ENCODE results near the gene ZCCHC4. TPM values are rescaled to one million over a fixed set of nuclear protein-coding genes. Genes with fewer than 3 reads are reported as not detected.

ZCCHC4 gene
- total and polyA plus RNA-seq, 4 donors = 4.3 to 24.3 (median 7.6) TPM

- TF ChIP-seq, protein P1, sequence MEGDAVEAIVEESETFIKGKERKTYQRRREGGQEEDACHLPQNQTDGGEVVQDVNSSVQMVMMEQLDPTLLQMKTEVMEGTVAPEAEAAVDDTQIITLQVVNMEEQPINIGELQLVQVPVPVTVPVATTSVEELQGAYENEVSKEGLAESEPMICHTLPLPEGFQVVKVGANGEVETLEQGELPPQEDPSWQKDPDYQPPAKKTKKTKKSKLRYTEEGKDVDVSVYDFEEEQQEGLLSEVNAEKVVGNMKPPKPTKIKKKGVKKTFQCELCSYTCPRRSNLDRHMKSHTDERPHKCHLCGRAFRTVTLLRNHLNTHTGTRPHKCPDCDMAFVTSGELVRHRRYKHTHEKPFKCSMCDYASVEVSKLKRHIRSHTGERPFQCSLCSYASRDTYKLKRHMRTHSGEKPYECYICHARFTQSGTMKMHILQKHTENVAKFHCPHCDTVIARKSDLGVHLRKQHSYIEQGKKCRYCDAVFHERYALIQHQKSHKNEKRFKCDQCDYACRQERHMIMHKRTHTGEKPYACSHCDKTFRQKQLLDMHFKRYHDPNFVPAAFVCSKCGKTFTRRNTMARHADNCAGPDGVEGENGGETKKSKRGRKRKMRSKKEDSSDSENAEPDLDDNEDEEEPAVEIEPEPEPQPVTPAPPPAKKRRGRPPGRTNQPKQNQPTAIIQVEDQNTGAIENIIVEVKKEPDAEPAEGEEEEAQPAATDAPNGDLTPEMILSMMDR (IDR thresholded peaks at IDR 0.05; ENCODE audit: control extremely low read depth, extremely low read depth) = no peak
- H3K27me3 ChIP-seq (ENCODE audit: control insufficient read depth in 3 of 3, insufficient read depth in 3 of 3, low read length in 2 of 3) = no peaks in the 10 kb centered on the region
- no peak for DNase-seq
- H3K9ac ChIP-seq (ENCODE audit: insufficient read depth in 1 of 2, low read length in 2 of 2) = no peak overlapping the region
- no peaks in the 10 kb centered on the region for H3K9me3 ChIP-seq (ENCODE audit: control insufficient read depth in 4 of 4, insufficient read depth in 3 of 4, low read length in 3 of 4)
- H3K27ac ChIP-seq (ENCODE audit: low read depth in 1 of 2, low read length in 1 of 2) = no peak overlapping the region
- 79 to 82% methylated on average over 4 of the region's 4 CpGs for WGBS, 2 donors
- H3K4me1 ChIP-seq (ENCODE audit: control insufficient read depth in 5 of 5, insufficient read depth in 5 of 5, low read length in 5 of 5) = peaks cover 0 to 8% (median 6%) of the 10 kb centered on the region in 5 donors
- H3K36me3 ChIP-seq (ENCODE audit: control insufficient read depth in 4 of 4, insufficient read depth in 4 of 4, low read length in 4 of 4) = peaks cover 0 to 7% (median 0%) of the 10 kb centered on the region in 4 donors
- no peak for ATAC-seq (ENCODE audit: insufficient read depth, low FRiP score)
- no peak overlapping the region for H3K4me3 ChIP-seq
Observed at GRCh38 chr4:25310066-25310802, 2.3 kb upstream of the ZCCHC4 start.

- Histone ChIP-seq H3K27me3 (ENCODE audit: control insufficient read depth in 3 of 3, insufficient read depth in 3 of 3, low read length in 2 of 3) (no peaks in the 10 kb centered on the region), H3K9me3 (ENCODE audit: control insufficient read depth in 4 of 4, insufficient read depth in 3 of 4, low read length in 3 of 4) (no peaks in the 10 kb centered on the region), H3K36me3 (ENCODE audit: control insufficient read depth in 4 of 4, insufficient read depth in 4 of 4, low read length in 4 of 4) (peaks cover 0 to 13% (median 2%) of the 10 kb centered on the region in 4 donors), H3K9ac (ENCODE audit: insufficient read depth in 1 of 2, low read length in 2 of 2) (no peak overlapping the region), H3K4me1 (ENCODE audit: control insufficient read depth in 5 of 5, insufficient read depth in 5 of 5, low read length in 5 of 5) (peaks cover 0 to 8% (median 6%) of the 10 kb centered on the region in 5 donors), H3K27ac (ENCODE audit: low read depth in 1 of 2, low read length in 1 of 2) (no peak overlapping the region), H3K4me3 (no peak overlapping the region)
- TF ChIP-seq, protein P1 (IDR thresholded peaks at IDR 0.05; ENCODE audit: control extremely low read depth, extremely low read depth) = no peak
- WGBS, 2 donors = 53 to 74% methylated on average over 1 of the region's 1 CpG
- DNase-seq (no peak), ATAC-seq (ENCODE audit: insufficient read depth, low FRiP score) (no peak)
Observed at GRCh38 chr4:25310803-25311166, 1.8 kb upstream of the ZCCHC4 start.

DNA sequence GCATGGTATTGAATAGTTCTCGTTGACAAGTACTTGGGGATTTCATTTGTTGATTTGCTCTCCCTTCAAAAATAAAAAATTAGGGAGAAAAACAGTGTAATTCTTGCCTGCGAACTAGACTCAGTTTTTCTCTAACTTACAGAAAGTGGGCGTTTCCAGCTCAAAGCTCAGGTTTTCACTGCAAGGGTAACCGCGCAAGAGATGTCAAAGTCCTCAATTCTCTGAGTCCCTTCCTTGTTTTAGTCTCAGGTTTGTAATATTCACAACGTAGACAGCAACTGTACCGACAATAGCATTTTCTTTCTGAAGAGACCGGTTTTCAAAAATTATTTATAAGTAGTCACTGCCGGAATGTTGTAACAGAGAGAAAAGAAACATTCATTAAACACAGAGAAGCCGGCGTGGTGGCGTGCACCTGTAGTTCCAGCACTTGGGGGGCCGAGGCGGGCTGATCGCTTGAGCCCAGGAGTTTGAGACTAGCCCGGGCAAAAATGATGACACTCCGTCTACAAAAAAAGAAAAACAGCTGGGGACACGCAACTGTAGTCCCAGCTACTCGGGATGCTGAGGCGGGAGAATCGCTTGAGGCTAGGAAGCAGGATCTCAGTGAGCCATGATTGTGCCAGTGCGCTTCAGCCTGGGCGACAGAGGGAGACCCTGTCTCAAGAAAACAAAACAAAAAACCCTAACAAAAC lies 774 bp downstream of the ZCCHC4 start:
- ATAC-seq (ENCODE audit: insufficient read depth, low FRiP score) = no peak
- DNase-seq = no peak
- Histone ChIP-seq H3K9me3 (ENCODE audit: control insufficient read depth in 4 of 4, insufficient read depth in 3 of 4, low read length in 3 of 4) (no peaks in the 10 kb centered on the region), H3K27me3 (ENCODE audit: control insufficient read depth in 3 of 3, insufficient read depth in 3 of 3, low read length in 2 of 3) (no peaks in the 10 kb centered on the region), H3K4me3 (peak overlapping the region; percentile 98), H3K9ac (ENCODE audit: insufficient read depth in 1 of 2, low read length in 2 of 2) (peak overlapping the region in 1 of 2 donors; percentile 84), H3K27ac (ENCODE audit: low read depth in 1 of 2, low read length in 1 of 2) (peak overlapping the region in 1 of 2 donors; percentile 82), H3K4me1 (ENCODE audit: control insufficient read depth in 5 of 5, insufficient read depth in 5 of 5, low read length in 5 of 5) (peaks cover 0 to 8% (median 5%) of the 10 kb centered on the region in 5 donors), H3K36me3 (ENCODE audit: control insufficient read depth in 4 of 4, insufficient read depth in 4 of 4, low read length in 4 of 4) (peaks cover 0 to 20% (median 3%) of the 10 kb centered on the region in 4 donors)
- TF ChIP-seq, protein P1 (IDR thresholded peaks at IDR 0.05; ENCODE audit: control extremely low read depth, extremely low read depth) = no peak
- WGBS, 2 donors = 19 to 22% methylated on average over 23 of the region's 23 CpGs
